K562 (cell line): Measurements from ENCODE around the gene PDGFA. TPM values are rescaled to one million over a fixed set of nuclear protein-coding genes. Genes with fewer than 3 reads are reported as not detected.

Experiments
- ATAC-seq: fragments of 200-7000 bp; cut with Tn5 transposase; 3 replicates; pipeline ENCODE4 v1.9.1; 2020; ENCODE audit warnings: moderate library complexity
- BruUV-seq: library from RNA; stranded (reverse); fragments of 400-500 nt; replicated peaks from 2 replicates; lab custom pipeline; 2021; lab: Mats Ljungman, UMichigan
- CTCF ChIA-PET: fragments of 300-600 bp; formaldehyde crosslinking; extraction: SDS; loops from one replicate; lab custom pipeline; 2021; ENCODE audit warnings: low intra/inter-chr PET ratio; lab: Yijun Ruan, JAX
- POLR2A ChIA-PET: fragments of 300-600, 350-650 bp; sonication (Branson Sonifier 250); formaldehyde crosslinking; extraction: SDS; loops from one replicate; lab custom pipeline; 2021; ENCODE audit warnings: antibody characterized with exemption, inconsistent platforms; lab: Yijun Ruan, JAX
- DNase-seq, 4 experiments: peaks; one replicate each; pipeline versions ENCODE4 v3.0.0 to v3.0.0-alpha.2; 2011 to 2018; ENCODE audit warnings: low spot score in 3 of 4, mixed read lengths in 3 of 4; ENCODE audit errors: extremely low read depth in 1 of 4
- FAIRE-seq: peaks from 2 replicates; lab custom pipeline; 2011; peaks lifted over from hg19 to GRCh38; lab: Jason Lieb, UNC
- H2AFZ ChIP-seq: 2 replicates; pipeline ENCODE4 v1.6.0; 2011; ENCODE audit warnings: low read depth, low read length, control low read depth, inconsistent platforms
- H3K27ac ChIP-seq: fragments of 200-600 bp; 3 replicates; pipeline ENCODE4 v1.8.0; 2011; ENCODE audit warnings: low read depth, mild to moderate bottlenecking, control low read depth, inconsistent platforms, low read length, moderate library complexity, mixed read lengths; ENCODE audit errors: extremely low read depth
- H3K27me3 ChIP-seq, 2 experiments: fragments of 300-600 bp in 1 of 2; 2 replicates in 1 of 2; 3 replicates in 1 of 2; pipeline versions ENCODE4 v1.6.0 to v1.8.0; 2011; ENCODE audit warnings: inconsistent platforms in 2 of 2, low read length in 2 of 2, mild to moderate bottlenecking in 1 of 2, mixed read lengths in 1 of 2, moderate library complexity in 1 of 2; ENCODE audit not compliant: control insufficient read depth in 2 of 2, insufficient read depth in 2 of 2
- H3K36me3 ChIP-seq: fragments of 300-600 bp; 3 replicates; pipeline ENCODE4 v1.8.0; 2011; ENCODE audit warnings: mild to moderate bottlenecking, low read length, inconsistent platforms; ENCODE audit not compliant: control insufficient read depth, insufficient read depth
- H3K4me1 ChIP-seq, 2 experiments: fragments of 200-600 bp in 1 of 2; replicated peaks in 1 of 2; 2 replicates in 1 of 2; 3 replicates in 1 of 2; pipeline versions ENCODE4 v1.5.1 to v1.8.0; 2011; ENCODE audit warnings: inconsistent platforms in 2 of 2, low read length in 2 of 2, mild to moderate bottlenecking in 1 of 2, mixed read lengths in 1 of 2, moderate library complexity in 1 of 2; ENCODE audit not compliant: control insufficient read depth in 2 of 2, insufficient read depth in 2 of 2
- H3K4me2 ChIP-seq: 2 replicates; pipeline ENCODE4 v1.6.1; 2011; ENCODE audit warnings: low read length, control low read depth, inconsistent platforms, mixed read lengths; ENCODE audit not compliant: insufficient read depth
- H3K4me3 ChIP-seq: fragments of 200-600 bp; sonication (generic), shearing (Covaris generic); 2 replicates; pipeline ENCODE4 v1.5.1; 2016; ENCODE audit warnings: control low read depth, inconsistent platforms
- H3K79me2 ChIP-seq: fragments of 200-600 bp; 3 replicates; pipeline ENCODE4 v1.8.0; 2011; ENCODE audit warnings: low read length, inconsistent platforms; ENCODE audit not compliant: control insufficient read depth, insufficient read depth
- H3K9ac ChIP-seq, 2 experiments: 2 replicates each; pipeline versions ENCODE4 v1.6.0 to v1.6.1; 2011; ENCODE audit warnings: low read depth in 2 of 2, low read length in 2 of 2, control low read depth in 1 of 2, inconsistent platforms in 1 of 2, mild to moderate bottlenecking in 1 of 2, mixed read lengths in 1 of 2; ENCODE audit not compliant: insufficient read depth in 1 of 2
- H3K9me1 ChIP-seq: one replicate; pipeline ENCODE4 v1.6.0; 2011; ENCODE audit warnings: inconsistent platforms, mild to moderate bottlenecking, low read length, moderate library complexity; ENCODE audit not compliant: control insufficient read depth, insufficient read depth
- H3K9me3 ChIP-seq: replicated peaks from 2 replicates; pipeline ENCODE4 v1.5.1; 2011; ENCODE audit warnings: low read depth, low read length, inconsistent platforms; ENCODE audit not compliant: control insufficient read depth, insufficient read depth
- H4K20me1 ChIP-seq: replicated peaks from 2 replicates; pipeline ENCODE4 v1.6.1; 2011; ENCODE audit warnings: low read length, inconsistent platforms, mixed read lengths; ENCODE audit not compliant: control insufficient read depth, insufficient read depth
- ASH1L ChIP-seq: fragments of 450-650 bp; IDR thresholded peaks from 2 replicates; pipeline ENCODE4 v1.6.1; 2018; ENCODE audit warnings: borderline replicate concordance, mild to moderate bottlenecking, low read depth; ENCODE audit not compliant: partially characterized antibody
- CREB1 ChIP-seq, 2 experiments: sonication (generic) in 1 of 2; formaldehyde crosslinking in 1 of 2; IDR thresholded peaks; 2 replicates each; pipeline versions ENCODE4 v1.6.1 to v1.8.0; 2012 to 2022; ENCODE audit warnings: inconsistent platforms in 1 of 2, mild to moderate bottlenecking in 1 of 2, missing genetic modification reagents in 1 of 2, moderate library complexity in 1 of 2
- ELF4 ChIP-seq: fragments of 450-650 bp; formaldehyde crosslinking; IDR thresholded peaks from 2 replicates; pipeline ENCODE4 v1.4.0; 2022; ENCODE audit warnings: missing genetic modification characterization
- GTF3C2 ChIP-seq: IDR thresholded peaks from 3 replicates; pipeline ENCODE4 v1.6.1; 2011; ENCODE audit warnings: borderline replicate concordance, mild to moderate bottlenecking, moderate library complexity; ENCODE audit not compliant: insufficient read length; ENCODE audit errors: extremely low read depth
- HDAC3 ChIP-seq: fragments of 450-650 bp; IDR thresholded peaks from 2 replicates; pipeline ENCODE4 v1.6.1; 2018; ENCODE audit warnings: borderline replicate concordance, mild to moderate bottlenecking, moderate library complexity; ENCODE audit not compliant: partially characterized antibody
- NFIX ChIP-seq: fragments of 250-450 bp; sonication (Bioruptor Pico); IDR thresholded peaks from 2 replicates; pipeline ENCODE4 v1.4.0; 2020; ENCODE audit warnings: low read depth, mild to moderate bottlenecking, moderate library complexity
- NR2C2 ChIP-seq, 2 experiments: fragments of 200-800 bp in 1 of 2; sonication (Bioruptor generic) in 1 of 2; sonication (generic) in 1 of 2; formaldehyde crosslinking in 1 of 2; IDR thresholded peaks; 2 replicates each; pipeline versions ENCODE4 v1.6.1 to v1.8.0; 2016 to 2022; ENCODE audit warnings: mild to moderate bottlenecking in 1 of 2, missing compliant biosample characterization in 1 of 2, missing genetic modification characterization in 1 of 2, missing genetic modification reagents in 1 of 2
- NR3C1 ChIP-seq: sonication (generic); formaldehyde crosslinking; IDR thresholded peaks from 2 replicates; pipeline ENCODE4 v1.8.1; 2022; ENCODE audit warnings: missing genetic modification reagents
- SMAD1 ChIP-seq: fragments of 150-350 bp; IDR thresholded peaks from 2 replicates; pipeline ENCODE4 v1.6.1; 2014; ENCODE audit warnings: low read length, low read depth; ENCODE audit not compliant: partially characterized antibody
- TSC22D4 ChIP-seq: fragments of 450-650 bp; IDR thresholded peaks from 2 replicates; pipeline ENCODE4 v1.6.1; 2016; ENCODE audit warnings: missing genetic modification characterization, missing biosample characterization, control low read depth
- XRCC5 ChIP-seq: fragments of 200-400 bp; formaldehyde crosslinking; IDR thresholded peaks from 2 replicates; pipeline ENCODE4 v1.6.1; 2017; ENCODE audit warnings: low read depth, mild to moderate bottlenecking, low read length
- ZBTB33 ChIP-seq: sonication (generic); formaldehyde crosslinking; IDR thresholded peaks from 2 replicates; pipeline ENCODE4 v1.8.1; 2023; ENCODE audit warnings: mild to moderate bottlenecking, missing genetic modification reagents
- ZNF184 ChIP-seq: sonication (generic); formaldehyde crosslinking; IDR thresholded peaks from 2 replicates; pipeline ENCODE4 v1.5.0; 2020; ENCODE audit warnings: missing genetic modification reagents
- ZNF263 ChIP-seq: sonication (generic); formaldehyde crosslinking; IDR thresholded peaks from 2 replicates; pipeline ENCODE4 v1.8.0; 2022; ENCODE audit warnings: mild to moderate bottlenecking, missing genetic modification reagents, borderline replicate concordance
- ZNF778 ChIP-seq: fragments of 450-650 bp; formaldehyde crosslinking; IDR thresholded peaks from 2 replicates; pipeline ENCODE4 v1.4.0; 2020; ENCODE audit warnings: mild to moderate bottlenecking, moderate library complexity
- WGBS: fragments of 100-300 bp; shearing (Covaris generic); methylation state at CpG from one replicate; pipeline ENCODE4 v1.1.6; 2016; ENCODE audit warnings: low coverage, mixed read lengths; ENCODE audit not compliant: insufficient coverage; ENCODE audit errors: missing lambda C conversion rate; 5-methylcytosine and 5-hydroxymethylcytosine counted together
- in situ Hi-C: fragments of 300-500 bp; cut with MboI; formaldehyde crosslinking; loops from 4 replicates; pipeline ENCODE4 v1.15.0; 2018; ENCODE audit warnings: inconsistent platforms, mixed read lengths
- intact Hi-C: fragments of 100-400 bp; cut with micrococcal nuclease; formaldehyde crosslinking; loops from 2 replicates; pipeline ENCODE4 v1.14.2; 2022
- polyA plus RNA-seq, 8 experiments: library from polyadenylated mRNA; depleted of rRNA in 4 of 8; stranded (reverse) in 5 of 8; unstranded in 3 of 8; fragments of >200 nt; fragmentation: Nextera tagmentation in 2 of 8; fragmentation: Illumina TruSeq in 1 of 8; extraction: Ambion mirVana in 2 of 8; extraction: Trizol in 1 of 8; gene quantifications; 2 replicates each; pipeline versions ENCODE4 v1.2.1 to v1.2.3, GENCODE V29; 2011 to 2014; ENCODE audit warnings: inconsistent platforms in 1 of 8, missing spikeins in 1 of 8
- total RNA-seq, 7 experiments: library from RNA; depleted of rRNA in 6 of 7; stranded (reverse); fragments of >200 nt in 6 of 7; fragmentation: Illumina TruSeq in 2 of 7; extraction: Trizol in 2 of 7; gene quantifications; 2 replicates each; pipeline versions ENCODE4 v1.2.1 to v1.2.3, GENCODE V29; 2011 to 2021; ENCODE audit warnings: low replicate concordance in 1 of 7

The PDGFA gene
- total and polyA plus RNA-seq, 9 of the 15 experiments (the other 6 are each of a cell fraction or from before 2014, with no cell fraction given): 2.5 to 10.2 (median 4.6) TPM

GRCh38 chr7:455110-455928, 64.3 kb downstream of the PDGFA start:
- Histone ChIP-seq H3K27me3 (peaks cover 3 to 35% of the 10 kb centered on the region in 2 experiments; a peak in 3 of 5 replicates), H3K4me3 (no peak overlapping the region), H3K36me3 (no peaks in the 10 kb centered on the region), H3K4me1 (peaks cover under 1 to 63% of the 10 kb centered on the region in 2 experiments; a peak in 4 of 5 replicates), H3K4me2 (no peak overlapping the region), H3K27ac (no peak overlapping the region), H3K79me2 (no peaks in the 10 kb centered on the region), H3K9me1 (no peaks in the 10 kb centered on the region), H4K20me1 (no peaks in the 10 kb centered on the region), H2AFZ (peak overlapping the region; percentile 39; the same call in 1 of the 2 replicates), H3K9me3 (no peaks in the 10 kb centered on the region), H3K9ac (peak overlapping the region in 1 of 2 experiments; percentile 78; a peak in 2 of 4 replicates)
- DNase-seq (peak; percentile 75 to 89 (median 86)), FAIRE-seq (no peak), ATAC-seq (peak; percentile 26)
- CTCF ChIA-PET: interaction anchor here (0.6 kb wide), 1 partner anchor 200 kb away, joined by 3 read pairs; no protein-coding TSS in a partner anchor
- WGBS: 14% methylated on average over 32 of the region's 42 CpGs
- in situ Hi-C loops: no loop called here
- intact Hi-C loops: no loop called here
- POLR2A ChIA-PET: interaction anchor here (0.5 to 1.1 kb wide), 3 partner anchors 17 to 1540 kb away, joined by 3 to 4 read pairs (median 3); no protein-coding TSS in a partner anchor
- BruUV-seq: no TSS peak
- TF ChIP-seq ZBTB33: no peak
- TF ChIP-seq ELF4 (CRISPR knock-in tag): no peak
- no peak for TF ChIP-seq NR2C2 (CRISPR knock-in tag; IDR thresholded peaks at IDR 0.05)
- no peak for TF ChIP-seq NR2C2 (tag; IDR thresholded peaks at IDR 0.05)
- TF ChIP-seq GTF3C2: no peak
- peak; percentile 73 for TF ChIP-seq SMAD1
- no peak for TF ChIP-seq ASH1L
- TF ChIP-seq TSC22D4: no peak
- TF ChIP-seq XRCC5: no peak
- TF ChIP-seq ZNF263 (CRISPR knock-in tag): 0 out of 2 replicates have a peak, but pooled peaks have one; percentile 48
- no peak for TF ChIP-seq HDAC3
- TF ChIP-seq CREB1 (IDR thresholded peaks at IDR 0.05): no peak
- TF ChIP-seq CREB1 (CRISPR knock-in tag; IDR thresholded peaks at IDR 0.05): no peak
- TF ChIP-seq NR3C1 (CRISPR knock-in tag): no peak
- no peak for TF ChIP-seq ZNF778 (CRISPR knock-in tag)
- 0 out of 2 replicates have a peak, but pooled peaks have one; percentile 29 for TF ChIP-seq NFIX (CRISPR knock-in tag)
- TF ChIP-seq ZNF184: no peak
